HG02571 (cell line): ENCODE data around the gene ZNF385B.
"Not testable (repeated sequence)": the region's sequence is repeated elsewhere in the genome, so short reads cannot be mapped to it uniquely, and the experiment has no call there.

ENCODE experiments used
- ATAC-seq: cut with Tn5 transposase; IDR thresholded peaks from one replicate; pipeline ENCODE4 v1.9.1; 2021; ENCODE audit warnings: mild to moderate bottlenecking, moderate library complexity; ENCODE audit not compliant: unreplicated experiment

ZNF385B gene

DNA sequence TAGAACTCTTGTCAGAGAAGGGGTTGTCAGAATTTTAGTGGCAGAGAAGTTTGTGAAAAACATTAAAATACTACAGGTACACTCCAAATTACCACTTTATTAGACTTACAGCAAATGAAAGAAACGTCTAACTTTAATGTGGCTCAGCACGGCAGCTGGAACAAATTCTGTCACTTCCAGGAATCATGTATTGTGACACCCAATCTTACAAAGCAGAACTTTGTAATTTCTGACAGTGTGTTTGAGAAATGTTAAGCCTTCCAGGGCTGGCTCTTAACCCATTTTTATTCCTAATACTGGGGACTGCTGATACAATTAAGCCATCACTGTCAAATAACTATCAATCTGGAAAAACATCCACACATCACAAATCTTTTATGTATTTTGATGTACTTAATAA, 216.4 kb downstream of the ZNF385B start:
- no peak for ATAC-seq

DNA sequence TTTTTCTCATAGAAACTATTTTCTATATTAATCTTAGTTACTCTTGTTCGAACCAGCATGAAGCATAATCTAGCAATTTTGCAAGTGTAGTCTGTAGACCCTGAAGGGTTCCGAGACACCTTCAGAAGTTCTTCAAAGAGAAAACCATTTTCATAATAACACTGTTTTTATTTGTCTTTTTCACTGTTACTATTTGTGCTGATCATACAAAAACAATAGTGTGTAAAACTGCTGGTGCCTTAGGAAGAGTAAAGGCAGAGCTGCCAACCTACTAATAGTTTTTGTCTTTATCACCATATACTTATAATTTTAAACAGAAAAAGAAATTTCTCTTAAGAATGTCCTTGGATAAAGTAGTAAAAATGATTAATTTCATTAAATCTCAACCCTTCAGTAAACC, 218.9 kb downstream of the ZNF385B start:
- no peak for ATAC-seq

GRCh38 chr2:179636995-179637394, 224.4 kb downstream of the ZNF385B start:
- no peak for ATAC-seq

GRCh38 chr2:179636100-179636980, 225.1 kb downstream of the ZNF385B start:
- ATAC-seq, result no peak

DNA sequence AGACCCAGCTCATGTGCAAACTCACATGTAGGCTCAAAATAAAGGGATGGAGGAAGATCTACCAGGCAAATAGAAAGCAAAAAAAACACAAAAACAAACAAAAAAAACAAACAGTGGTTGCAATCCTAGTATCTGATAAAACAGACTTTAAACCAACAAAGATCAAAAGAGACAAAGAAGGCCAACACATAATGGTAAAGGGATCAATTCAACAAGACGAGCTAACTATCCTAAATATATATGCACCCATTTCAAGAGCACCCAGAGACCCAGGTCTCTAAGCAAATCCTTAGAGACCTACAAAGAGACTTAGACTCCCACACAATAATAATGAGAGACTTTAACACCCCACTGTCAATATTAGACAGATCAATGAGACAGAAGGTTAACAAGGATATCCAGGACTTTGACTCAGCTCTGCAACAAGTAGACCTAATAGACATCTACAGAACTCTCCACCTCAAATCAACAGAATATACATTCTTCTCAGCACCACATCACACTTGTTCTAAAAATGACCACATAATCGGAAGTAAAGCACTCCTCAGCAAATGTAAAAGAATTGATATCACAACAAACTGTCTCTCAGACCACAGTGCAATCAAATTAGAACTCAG, 229.5 kb downstream of the ZNF385B start:
- not testable (repeated sequence) for ATAC-seq

GRCh38 chr2:179629776-179630175, 231.6 kb downstream of the ZNF385B start:
- not testable (repeated sequence) for ATAC-seq

DNA sequence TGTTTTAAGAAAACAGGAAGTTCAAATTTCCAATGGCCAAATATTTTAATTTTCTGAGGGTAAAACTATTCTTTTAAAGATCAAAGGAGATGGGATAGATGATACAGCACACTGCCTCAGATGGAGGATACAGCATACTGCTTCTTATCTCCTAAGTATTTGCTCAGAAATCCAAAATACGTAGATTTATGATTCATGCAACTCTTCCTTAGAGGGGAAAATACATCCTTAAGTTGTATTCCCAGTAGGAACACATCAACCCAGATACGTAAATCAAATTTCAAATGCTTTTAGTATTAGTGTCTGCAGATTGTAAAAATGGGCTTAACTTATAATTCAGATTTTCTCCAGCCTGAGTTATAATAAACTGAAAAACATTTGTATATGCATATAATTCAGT, 235.2 kb downstream of the ZNF385B start:
- no peak for ATAC-seq

DNA sequence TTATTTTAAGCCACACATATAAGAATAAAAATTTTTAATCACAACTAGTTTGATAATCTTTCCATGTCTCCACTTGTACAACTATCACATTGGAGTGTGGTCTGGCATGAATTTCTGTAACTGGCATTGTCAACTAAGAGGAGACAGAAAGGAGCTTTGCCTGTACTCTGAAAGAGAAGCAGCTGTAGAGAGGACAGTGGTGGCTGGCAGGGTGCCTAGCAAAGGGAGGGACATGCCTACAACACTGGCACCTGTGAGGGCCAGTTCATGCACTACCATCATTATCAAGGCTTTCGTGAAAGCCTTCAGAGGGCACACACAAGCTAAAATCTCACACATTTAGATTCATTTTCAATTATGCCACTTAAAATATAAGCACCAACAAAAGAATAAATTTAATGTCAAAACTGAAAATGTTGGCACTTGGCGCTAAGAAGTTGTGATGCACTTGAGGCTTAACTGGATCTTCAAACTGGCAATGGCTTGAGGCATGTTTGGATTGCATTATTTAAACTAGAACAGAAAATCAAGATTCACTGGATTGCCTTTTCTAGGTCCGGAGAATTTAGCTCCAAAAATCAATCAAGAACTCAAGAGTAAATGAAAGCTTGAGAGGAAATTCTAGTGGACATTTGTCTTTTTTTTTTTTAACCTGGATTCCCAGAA, 238.6 kb downstream of the ZNF385B start:
- ATAC-seq, result no peak

- no peak for ATAC-seq
Measured at GRCh38 chr2:179622112-179622511, 239.3 kb downstream of the ZNF385B start.

GRCh38 chr2:179619947-179620467, 241.4 kb downstream of the ZNF385B start:
- ATAC-seq, result no peak

DNA sequence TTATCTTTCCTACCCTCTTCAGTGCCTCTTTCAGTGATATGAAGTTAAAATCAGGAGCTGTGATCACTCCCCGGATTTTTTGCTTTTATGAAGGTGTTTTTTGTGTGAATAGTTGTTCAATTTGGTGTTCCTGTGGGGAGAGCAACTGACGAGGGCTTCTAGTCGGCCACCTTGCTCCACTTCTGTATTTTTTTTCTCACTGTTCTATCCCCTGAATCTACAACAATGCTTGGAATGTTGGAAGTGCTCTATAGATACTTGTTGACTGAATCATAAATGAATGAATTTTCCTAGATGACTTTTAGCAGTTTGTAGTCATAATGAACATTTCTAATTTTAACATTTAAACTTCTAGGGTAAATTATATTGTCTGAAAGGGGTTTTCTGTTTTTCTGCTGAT, 247.3 kb downstream of the ZNF385B start:
- ATAC-seq, result no peak

DNA sequence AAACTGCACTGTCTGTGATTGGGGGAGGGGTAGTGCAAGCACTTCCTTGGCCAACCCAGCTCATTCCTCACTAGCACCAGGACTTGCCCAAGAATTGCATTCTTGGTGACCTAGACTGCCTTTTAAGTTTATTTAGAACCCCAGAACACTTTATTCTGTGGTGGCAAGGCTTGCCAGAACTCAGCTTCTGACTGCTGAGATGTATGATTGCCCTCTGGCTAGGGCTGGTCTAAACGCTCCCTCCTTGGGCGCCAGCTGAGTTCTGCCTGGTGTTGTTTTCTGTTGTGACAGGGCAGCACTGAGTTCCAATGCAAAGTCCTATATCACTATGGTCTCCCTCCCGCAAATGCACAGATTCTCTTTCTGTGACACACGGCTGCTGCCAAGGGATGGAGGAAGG, 247.7 kb downstream of the ZNF385B start:
- no peak for ATAC-seq

DNA sequence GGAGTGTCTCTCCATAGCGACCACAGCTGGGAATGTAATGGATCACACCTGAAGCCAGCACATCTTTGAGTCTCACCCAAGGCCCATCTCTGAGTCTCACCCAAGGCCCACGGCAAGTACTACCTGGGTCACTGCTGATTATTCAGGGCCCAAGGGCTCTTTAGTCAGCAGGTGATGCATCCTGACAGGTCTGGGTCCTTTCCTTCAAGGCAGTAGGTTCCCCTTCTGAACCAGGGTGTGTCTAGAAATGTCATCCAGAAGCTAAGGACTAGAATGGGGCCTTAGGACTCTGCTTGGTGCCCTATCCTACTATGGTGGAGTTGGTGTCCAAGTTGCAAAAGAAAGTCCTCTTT, 248.1 kb downstream of the ZNF385B start:
- no peak for ATAC-seq

DNA sequence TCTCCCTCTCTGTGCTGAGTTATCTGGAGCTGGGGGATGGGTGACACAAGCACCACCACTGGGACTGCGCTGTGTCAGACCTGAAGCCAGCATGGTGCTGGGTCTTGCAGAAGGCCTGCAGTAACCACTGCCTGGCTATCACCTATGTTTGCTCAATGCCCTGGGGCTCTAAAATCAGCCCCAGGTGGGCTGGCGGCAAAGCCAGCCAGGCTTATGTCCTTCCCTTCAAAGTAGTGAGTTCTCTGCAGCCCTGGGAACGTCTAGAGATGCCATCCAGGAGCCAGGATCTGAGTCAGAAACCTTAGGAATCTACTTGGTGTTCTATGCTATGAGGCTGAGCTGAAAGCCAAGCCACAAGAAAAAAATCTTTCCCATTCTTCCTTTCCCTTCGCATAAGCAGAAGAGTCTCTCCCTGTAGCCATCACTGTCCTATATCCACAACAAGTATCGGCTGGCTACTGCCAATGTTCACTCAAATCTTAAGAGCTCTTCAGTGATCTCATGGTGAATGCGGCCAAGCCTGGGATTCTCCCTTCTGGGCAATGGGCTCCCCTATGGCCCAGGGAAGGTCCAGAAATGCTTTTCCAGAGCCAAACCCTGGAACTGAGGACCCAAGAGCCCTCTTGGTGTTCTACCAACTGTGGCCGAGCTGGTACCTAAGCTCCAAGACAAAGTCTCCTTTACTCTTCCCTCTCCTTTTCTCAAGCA, 248.7 kb downstream of the ZNF385B start:
- ATAC-seq, result no peak

GRCh38 chr2:179612108-179612507, 249.3 kb downstream of the ZNF385B start:
- no peak for ATAC-seq

GRCh38 chr2:179606141-179606540, 255.3 kb downstream of the ZNF385B start:
- ATAC-seq, result no peak

DNA sequence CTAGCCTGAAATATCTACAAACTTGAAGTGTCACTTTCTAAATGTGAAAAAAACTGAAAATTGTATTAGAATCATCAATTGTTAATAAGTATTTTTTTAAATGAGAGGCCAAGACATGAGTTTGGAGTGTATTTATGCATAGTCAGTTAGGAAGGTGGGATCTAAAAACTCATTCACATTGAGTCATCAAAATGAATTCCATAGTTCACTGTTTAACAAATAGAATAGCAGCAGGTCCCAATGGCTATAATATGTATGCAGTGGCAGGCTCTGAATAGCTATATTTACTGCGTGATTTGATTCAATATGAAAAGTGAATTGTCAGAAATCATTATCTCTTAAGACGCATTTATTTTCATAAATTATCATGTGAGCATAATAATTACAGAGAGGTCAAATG, 256.1 kb downstream of the ZNF385B start:
- ATAC-seq, result no peak

DNA sequence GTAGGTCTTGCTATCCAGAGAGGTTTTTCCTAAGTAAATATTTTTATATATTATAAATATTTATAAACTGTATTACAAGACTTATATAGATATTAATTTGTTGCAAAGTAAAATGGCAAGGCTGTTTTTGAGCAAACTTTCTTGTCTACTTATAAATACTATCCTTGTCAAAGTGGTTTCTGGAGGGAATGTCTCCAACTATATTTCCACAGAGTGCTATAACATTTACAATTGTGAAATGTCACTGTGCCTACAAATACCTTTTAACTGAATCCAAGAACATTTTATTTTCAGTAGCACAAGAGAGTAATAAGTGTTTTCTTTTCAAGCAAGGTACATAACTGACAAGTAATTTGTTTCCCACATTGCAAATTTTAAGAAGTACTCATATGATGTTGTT, 256.8 kb downstream of the ZNF385B start:
- no peak for ATAC-seq

DNA sequence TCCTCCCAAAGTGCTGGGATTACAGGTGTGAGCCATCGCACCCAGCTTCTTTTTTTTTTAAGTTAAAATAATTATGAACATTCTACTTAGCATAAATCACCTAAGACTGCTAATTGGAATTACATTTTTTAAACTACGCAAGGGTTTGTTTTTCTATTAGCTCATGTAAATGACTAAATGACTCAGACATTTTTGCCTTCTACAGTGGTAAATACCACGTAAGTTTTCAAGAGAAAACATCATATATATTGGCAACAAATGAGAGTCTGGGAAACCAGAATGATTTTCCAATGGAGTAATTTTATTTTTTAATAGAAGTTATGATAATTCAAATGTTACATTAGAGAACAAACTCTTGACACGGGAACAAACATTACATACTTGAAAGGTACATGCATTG, 259.0 kb downstream of the ZNF385B start:
- no peak for ATAC-seq

DNA sequence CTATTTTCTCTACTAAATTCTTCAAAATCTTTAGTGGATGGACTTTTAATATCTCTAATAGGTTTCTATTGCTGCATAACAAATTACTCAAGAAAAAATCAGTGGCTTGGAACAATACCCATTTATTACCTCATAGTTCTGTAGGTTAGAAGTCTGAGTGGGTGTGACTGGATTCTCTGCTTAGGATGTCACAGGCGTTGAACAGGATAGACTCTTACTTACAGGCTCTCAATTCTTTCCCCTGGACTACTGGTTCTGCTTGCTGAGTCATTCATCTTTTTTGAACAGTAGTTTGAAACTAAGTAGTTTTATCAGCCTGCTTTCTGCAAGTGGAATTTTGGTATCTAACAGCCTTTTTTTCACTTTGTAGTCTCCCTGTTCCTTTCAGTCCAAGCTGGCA, 265.4 kb downstream of the ZNF385B start:
- ATAC-seq, result no peak

GRCh38 chr2:179595284-179595683, 266.1 kb downstream of the ZNF385B start:
- no peak for ATAC-seq
